GM19351 (cell line): ENCODE results near the gene CSNK1G1.
"Not testable (repeated sequence)": the region's sequence is repeated elsewhere in the genome, so short reads cannot be mapped to it uniquely, and the experiment has no call there.

Source experiments
- ATAC-seq: cut with Tn5 transposase; IDR thresholded peaks from one replicate; pipeline ENCODE4 v1.9.1; 2021; ENCODE audit warnings: mild to moderate bottlenecking, moderate library complexity; ENCODE audit not compliant: unreplicated experiment

CSNK1G1 gene

GRCh38 chr15:64351265-64351664, 4.7 kb downstream of the CSNK1G1 start:
- ATAC-seq: no peak

DNA sequence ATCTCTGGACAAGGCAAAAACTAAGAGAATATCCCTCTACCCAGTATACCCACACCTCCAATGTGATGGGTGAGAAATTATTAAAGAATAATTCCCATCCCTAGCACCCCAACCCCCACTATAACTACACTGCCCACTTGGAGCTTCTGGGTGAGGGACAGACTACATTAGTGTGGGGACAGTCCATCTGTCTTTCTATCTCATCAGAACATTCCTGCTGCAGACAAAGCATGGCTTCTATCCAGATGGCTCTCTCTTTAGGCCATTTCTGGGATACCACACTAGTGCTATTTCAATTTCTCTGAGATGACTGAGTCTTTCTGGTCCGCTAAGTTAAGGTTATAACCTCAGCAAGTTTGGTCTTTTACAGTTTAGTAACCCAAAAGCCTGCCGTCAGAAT, 6.6 kb downstream of the CSNK1G1 start:
- no peak for ATAC-seq

DNA sequence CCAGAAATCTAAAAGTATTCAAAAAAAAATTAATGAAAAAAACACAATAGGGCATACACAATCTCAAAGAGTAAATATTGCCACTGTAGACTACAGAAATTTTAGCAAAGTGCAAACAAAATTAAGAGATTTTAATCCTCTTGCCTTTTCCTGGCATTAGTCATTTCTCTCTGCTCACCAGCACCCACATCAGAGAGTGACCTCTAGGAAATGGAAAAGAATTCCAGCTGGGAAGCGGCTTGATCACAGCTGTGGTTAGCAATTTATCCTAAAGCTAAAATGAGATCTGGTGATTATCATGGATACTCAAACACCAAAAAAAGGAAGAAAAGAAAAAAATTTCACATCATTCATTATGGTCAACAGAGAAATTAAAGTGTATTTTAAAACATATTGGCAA, 7.5 kb downstream of the CSNK1G1 start:
- no peak for ATAC-seq

DNA sequence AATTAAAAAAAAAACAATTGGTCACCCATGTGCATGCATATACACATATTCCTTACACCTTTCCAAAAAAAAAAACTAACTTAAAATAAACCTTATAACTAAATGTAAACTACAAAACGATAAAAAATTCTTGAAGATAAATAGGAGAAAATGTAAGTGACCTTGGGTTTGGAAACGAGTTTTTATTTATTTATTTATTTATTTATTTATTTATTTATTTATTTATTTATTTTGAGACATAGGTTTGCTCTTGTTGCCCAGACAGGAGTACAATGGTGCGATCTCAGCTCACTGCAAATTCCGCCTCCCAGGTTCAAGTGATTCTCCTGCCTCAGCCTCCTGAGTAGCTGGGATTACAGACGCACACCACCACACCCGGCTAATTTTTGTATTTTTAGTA, 9.7 kb downstream of the CSNK1G1 start:
- not testable (repeated sequence) for ATAC-seq

GRCh38 chr15:64344651-64345294, 11.2 kb downstream of the CSNK1G1 start:
- ATAC-seq: no peak

DNA sequence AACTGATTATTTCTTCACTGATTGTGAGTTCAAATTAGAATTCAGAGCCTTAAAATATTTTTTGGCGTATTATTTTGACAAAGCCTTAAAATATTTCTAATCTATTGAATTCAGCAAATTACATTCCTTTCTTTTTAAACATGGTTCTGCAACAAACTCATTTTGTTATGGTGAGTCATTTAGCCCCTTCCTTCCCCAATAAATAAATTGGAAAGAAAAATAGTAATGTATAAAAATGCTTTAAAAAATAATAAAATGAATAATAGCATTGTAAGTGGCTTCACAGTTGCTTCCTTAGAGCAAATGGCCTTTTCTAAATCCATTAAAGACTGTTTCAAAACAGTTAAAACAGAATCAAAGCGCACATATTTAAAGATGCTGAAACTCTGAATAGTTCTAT, 12.1 kb downstream of the CSNK1G1 start:
- ATAC-seq: no peak

- no peak for ATAC-seq
Observed at GRCh38 chr15:64343222-64343621, 12.8 kb downstream of the CSNK1G1 start.

DNA sequence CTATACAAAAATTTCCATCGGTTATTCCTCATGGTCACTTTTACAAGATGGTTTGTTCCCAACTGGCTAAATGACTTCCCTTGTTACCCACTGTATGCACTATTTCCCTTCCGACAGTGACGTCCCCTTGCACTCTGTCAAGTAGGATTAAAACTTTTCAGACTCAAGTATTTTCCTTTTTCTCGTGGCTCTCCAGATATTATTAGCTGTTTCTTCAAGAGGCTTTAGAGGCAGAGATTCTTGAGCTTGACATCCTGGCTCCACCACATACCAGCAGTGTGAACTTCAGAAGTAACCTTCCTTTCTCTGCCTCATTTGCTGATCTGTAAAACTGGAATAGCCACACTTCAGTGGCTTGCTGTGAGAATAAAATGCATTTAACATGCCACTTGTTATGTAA, 14.0 kb downstream of the CSNK1G1 start:
- no peak for ATAC-seq

DNA sequence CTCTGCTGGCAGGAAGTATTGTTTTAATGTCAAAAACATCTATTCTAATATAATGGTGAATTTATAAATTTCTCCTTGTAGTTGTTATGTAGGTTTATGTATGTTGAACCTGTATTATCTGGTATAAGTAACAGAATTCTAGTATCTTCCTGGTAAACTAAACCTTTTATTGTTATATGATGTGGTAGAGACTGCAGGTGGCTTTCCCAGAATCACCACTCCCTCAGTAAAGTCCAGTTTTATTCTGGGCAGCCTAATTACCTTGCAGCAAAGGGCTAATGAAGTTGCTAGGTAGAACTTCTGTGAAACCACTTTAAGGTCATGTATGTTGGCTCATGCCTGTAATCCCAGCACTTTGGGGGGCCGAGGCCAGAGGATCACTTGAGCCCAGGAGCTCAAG, 15.6 kb downstream of the CSNK1G1 start:
- no peak for ATAC-seq

DNA sequence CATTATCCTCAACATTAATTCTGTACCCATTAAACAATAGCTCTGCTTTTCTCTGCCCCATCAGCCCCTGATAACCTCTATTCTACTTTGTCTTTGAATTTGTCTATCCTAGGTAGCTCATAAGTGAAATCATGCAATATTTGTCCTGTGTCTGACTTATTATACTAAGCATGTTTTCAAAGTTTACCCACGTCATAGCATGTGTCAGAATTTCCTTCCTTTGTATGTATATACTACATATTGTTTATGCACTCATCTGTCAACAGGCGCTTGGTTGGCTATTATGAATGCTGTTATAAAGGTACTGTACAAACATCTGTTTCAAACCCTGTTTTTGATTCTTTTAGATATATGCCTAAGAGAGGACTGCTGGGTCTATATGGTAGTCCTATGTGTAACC, 18.2 kb downstream of the CSNK1G1 start:
- ATAC-seq: no peak

GRCh38 chr15:64333986-64334929, 21.7 kb downstream of the CSNK1G1 start:
- ATAC-seq: no peak

DNA sequence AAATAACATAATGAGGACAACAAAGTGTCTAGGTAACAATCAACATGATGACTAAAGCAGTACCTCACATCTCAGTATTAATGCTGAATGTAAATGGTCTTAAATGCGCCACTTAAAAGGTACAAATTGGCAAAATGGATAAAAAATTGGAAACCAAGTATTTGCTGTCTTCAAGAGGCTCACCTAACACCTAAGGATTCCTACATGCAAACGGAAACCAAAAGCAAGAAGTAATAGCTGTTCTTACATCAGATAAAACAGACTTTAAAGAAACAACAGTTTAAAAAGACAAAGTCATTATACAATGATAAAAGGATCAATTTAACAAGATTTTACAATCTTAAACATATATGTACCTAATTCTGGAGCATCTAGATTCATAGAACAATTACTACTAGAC, 22.5 kb downstream of the CSNK1G1 start:
- ATAC-seq: no peak

DNA sequence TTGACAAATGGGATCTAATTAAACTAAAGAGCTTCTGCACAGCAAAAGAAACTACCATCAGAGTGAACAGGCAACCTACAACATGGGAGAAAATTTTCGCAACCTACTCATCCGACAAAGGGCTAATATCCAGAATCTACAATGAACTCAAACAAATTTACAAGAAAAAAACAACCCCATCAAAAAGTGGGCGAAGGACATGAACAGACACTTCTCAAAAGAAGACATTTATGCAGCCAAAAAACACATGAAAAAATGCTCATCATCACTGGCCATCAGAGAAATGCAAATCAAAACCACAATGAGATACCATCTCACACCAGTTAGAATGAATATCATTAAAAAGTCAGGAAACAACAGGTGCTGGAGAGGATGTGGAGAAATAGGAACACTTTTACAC, 24.3 kb downstream of the CSNK1G1 start:
- ATAC-seq: not testable (repeated sequence)

- not testable (repeated sequence) for ATAC-seq
Observed at GRCh38 chr15:64326975-64327374, 29.0 kb downstream of the CSNK1G1 start.

GRCh38 chr15:64326458-64326857, 29.5 kb downstream of the CSNK1G1 start:
- ATAC-seq: not testable (repeated sequence)

DNA sequence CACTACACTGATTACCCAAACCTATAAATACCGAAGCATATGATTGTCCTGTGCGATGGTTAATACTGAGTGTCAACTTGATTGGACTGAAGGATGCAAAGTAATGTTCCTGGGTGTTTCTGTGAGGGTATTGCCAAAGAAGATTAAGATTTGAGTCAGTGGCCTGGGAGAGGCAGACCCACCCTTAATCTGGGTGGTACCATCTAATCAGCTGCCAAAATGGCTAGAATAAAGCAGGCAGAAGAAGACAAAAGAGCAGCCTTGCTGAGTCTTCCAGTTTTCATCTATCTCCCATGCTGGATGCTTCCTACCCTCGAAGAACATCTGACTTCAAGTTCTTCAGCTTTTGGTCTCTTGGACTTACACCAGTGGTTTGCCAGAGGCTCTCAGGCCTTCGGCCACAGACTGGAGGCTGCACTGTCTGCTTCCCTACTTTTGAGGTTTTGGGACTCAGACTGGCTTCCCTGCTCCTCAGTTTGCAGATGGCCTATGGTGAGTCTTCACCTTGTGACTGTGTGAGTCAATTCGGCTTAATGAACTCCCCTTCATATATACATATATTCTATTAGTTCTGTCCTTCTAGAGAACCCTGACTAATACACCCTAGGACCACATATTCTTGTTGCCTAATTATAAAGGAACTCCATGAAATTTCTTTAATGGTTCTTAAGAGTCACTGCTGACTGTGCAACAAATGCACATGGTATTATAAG, 31.7 kb downstream of the CSNK1G1 start:
- ATAC-seq: no peak

DNA sequence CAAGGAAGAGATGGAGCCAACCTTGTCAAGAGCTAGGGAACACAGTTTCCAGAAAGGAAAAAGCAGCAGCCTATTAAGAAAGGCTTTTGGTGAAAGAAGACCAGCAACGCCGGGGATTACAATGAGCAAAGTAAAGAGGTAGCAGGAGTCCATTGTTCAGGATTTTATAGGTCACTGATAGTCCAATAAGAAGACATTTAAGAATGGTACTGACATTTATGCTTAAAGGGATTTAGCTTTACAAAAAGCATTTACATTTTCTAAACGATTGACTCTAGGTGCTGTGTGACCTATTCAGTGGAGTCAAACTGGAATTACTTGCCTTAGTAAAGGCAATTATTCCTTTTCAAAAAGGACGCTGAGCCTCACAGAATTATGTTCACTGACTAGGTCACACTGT, 40.8 kb downstream of the CSNK1G1 start:
- no peak for ATAC-seq

DNA sequence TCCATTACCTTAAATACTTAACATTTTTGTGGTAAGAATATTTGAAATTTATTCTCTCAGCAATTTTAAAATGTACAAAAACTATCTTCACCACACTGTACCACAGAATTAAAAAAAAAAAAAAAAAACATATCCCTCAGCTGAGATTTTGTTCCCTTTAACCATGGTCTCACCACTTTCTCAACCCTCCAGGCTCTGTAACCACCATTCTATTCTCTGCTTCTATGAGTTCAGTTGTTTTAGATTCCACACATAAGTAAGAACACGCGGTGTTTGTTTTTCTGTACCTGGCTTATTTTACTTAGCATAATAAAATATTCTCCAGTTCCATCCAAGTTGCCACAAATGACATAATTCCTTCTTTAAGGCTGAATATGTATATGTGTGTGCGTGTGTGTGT, 41.5 kb downstream of the CSNK1G1 start:
- ATAC-seq: no peak

- no peak for ATAC-seq
Observed at GRCh38 chr15:64311566-64311965, 44.4 kb downstream of the CSNK1G1 start.

DNA sequence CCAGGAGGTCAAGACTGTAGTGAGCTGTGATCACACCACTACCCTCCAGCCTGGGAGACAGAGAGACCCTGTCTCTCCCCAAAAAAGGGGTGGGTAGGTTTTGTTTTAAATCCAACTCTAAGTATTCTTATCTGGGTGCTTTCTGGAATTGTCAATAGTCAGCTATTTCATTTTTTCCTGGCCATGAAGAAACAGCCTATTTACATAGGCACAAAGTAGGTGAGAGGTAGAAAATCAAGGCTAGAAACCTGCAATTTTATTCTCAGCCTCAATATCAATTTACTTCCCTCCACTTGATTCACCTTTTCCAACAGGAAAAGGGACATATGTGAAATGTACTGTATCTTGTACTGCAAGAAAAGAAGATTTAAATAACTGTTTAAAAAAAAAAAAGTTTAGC, 45.9 kb downstream of the CSNK1G1 start:
- ATAC-seq: no peak

GRCh38 chr15:64305261-64305660, 50.7 kb downstream of the CSNK1G1 start:
- ATAC-seq: no peak

- no peak for ATAC-seq
Observed at GRCh38 chr15:64289550-64289949, 66.4 kb downstream of the CSNK1G1 start.
